ENCODE data around the gene ZMAT2.

The ZMAT2 gene

GRCh38 chr5:140671472-140672125 lies 28.6 kb upstream of the ZMAT2 start:
- POLR2A ChIA-PET = interaction anchor here (1.1 kb wide), 1 partner anchor 48 kb away, joined by 3 read pairs; no protein-coding TSS in a partner anchor
- TF ChIP-seq SP1 (IDR thresholded peaks at IDR 0.05) (no peak), ARNT (IDR thresholded peaks at IDR 0.05) (no peak), SUZ12 (IDR thresholded peaks at IDR 0.05) (no peak), TARDBP (IDR thresholded peaks at IDR 0.05) (no peak), PKNOX1 (IDR thresholded peaks at IDR 0.05) (no peak), CTBP1 (IDR thresholded peaks at IDR 0.05; ENCODE audit: borderline replicate concordance) (no peak), LEF1 (IDR thresholded peaks at IDR 0.05; ENCODE audit: borderline replicate concordance) (no peak), ZNF384 (IDR thresholded peaks at IDR 0.05) (no peak), HDGF (IDR thresholded peaks at IDR 0.05; ENCODE audit: borderline replicate concordance) (no peak), BHLHE40 (IDR thresholded peaks at IDR 0.05; ENCODE audit: borderline replicate concordance) (no peak), NFRKB (IDR thresholded peaks at IDR 0.05) (no peak), FOXM1 (IDR thresholded peaks at IDR 0.05; ENCODE audit: borderline replicate concordance) (no peak), ELF4 (IDR thresholded peaks at IDR 0.05) (no peak), L3MBTL2 (conservative IDR thresholded peaks at IDR 0.05) (no peak), FOXK2 (IDR thresholded peaks at IDR 0.05) (no peak), FOXA1 (IDR thresholded peaks at IDR 0.05) (no peak)
- no peak for DNase-seq (ENCODE audit: extremely low spot score)
- CTCF ChIA-PET = no interaction called here

GRCh38 chr5:140672455-140673186 lies 27.6 kb upstream of the ZMAT2 start:
- DNase-seq (ENCODE audit: extremely low spot score) = no peak
- TF ChIP-seq CTBP1 (IDR thresholded peaks at IDR 0.05; ENCODE audit: borderline replicate concordance) (no peak), LEF1 (IDR thresholded peaks at IDR 0.05; ENCODE audit: borderline replicate concordance) (no peak), FOXM1 (IDR thresholded peaks at IDR 0.05; ENCODE audit: borderline replicate concordance) (no peak), FOXA1 (IDR thresholded peaks at IDR 0.05) (no peak), L3MBTL2 (conservative IDR thresholded peaks at IDR 0.05) (no peak), ZNF384 (IDR thresholded peaks at IDR 0.05) (no peak), FOXK2 (IDR thresholded peaks at IDR 0.05) (no peak), ELF4 (IDR thresholded peaks at IDR 0.05) (no peak), BHLHE40 (IDR thresholded peaks at IDR 0.05; ENCODE audit: borderline replicate concordance) (no peak), SUZ12 (IDR thresholded peaks at IDR 0.05) (no peak), TARDBP (IDR thresholded peaks at IDR 0.05) (no peak), HDGF (IDR thresholded peaks at IDR 0.05; ENCODE audit: borderline replicate concordance) (no peak), ARNT (IDR thresholded peaks at IDR 0.05) (no peak), SP1 (IDR thresholded peaks at IDR 0.05) (no peak), PKNOX1 (IDR thresholded peaks at IDR 0.05) (no peak), NFRKB (IDR thresholded peaks at IDR 0.05) (no peak)
- ChIA-PET CTCF (no interaction called here), POLR2A (interaction anchor here (1.1 to 1.5 kb wide), 2 partner anchors 18 to 47 kb away, joined by 3 to 6 read pairs; partner anchors contain the start of genes HARS1 and HARS2)

- DNase-seq (ENCODE audit: extremely low spot score) = no peak
- POLR2A ChIA-PET = interaction anchor here (1.1 to 1.5 kb wide), 2 partner anchors 18 to 1296 kb away, joined by 3 to 6 read pairs; partner anchors contain the start of genes HARS1, HARS2 and RNF14
- CTCF ChIA-PET = no interaction called here
- TF ChIP-seq PKNOX1 (IDR thresholded peaks at IDR 0.05) (no peak), FOXM1 (IDR thresholded peaks at IDR 0.05; ENCODE audit: borderline replicate concordance) (no peak)
Measured at GRCh38 chr5:140673187-140673976, 26.9 kb upstream of the ZMAT2 start, which contains the start of gene DND1. TSS of gene DND1 (minus strand) at chr5:140673576. CDS start at chr5:140673542, 34 bp downstream.

GRCh38 chr5:140674211-140674610 lies 26.0 kb upstream of the ZMAT2 start:
- no peak for DNase-seq (ENCODE audit: extremely low spot score)
- POLR2A ChIA-PET = interaction anchor here (1.1 to 1.6 kb wide), 4 partner anchors 10 to 1295 kb away, joined by 3 to 13 read pairs (median 7); partner anchors contain the start of genes HARS1, HARS2, IK and NDUFA2
- TF ChIP-seq ELF4 (IDR thresholded peaks at IDR 0.05) (no peak), TARDBP (IDR thresholded peaks at IDR 0.05) (no peak), HDGF (IDR thresholded peaks at IDR 0.05; ENCODE audit: borderline replicate concordance) (no peak), CTBP1 (IDR thresholded peaks at IDR 0.05; ENCODE audit: borderline replicate concordance) (no peak), ZNF384 (IDR thresholded peaks at IDR 0.05) (no peak), FOXM1 (IDR thresholded peaks at IDR 0.05; ENCODE audit: borderline replicate concordance) (no peak)
- CTCF ChIA-PET = interaction anchor here (1.5 kb wide), 1 partner anchor 17 kb away, joined by 7 read pairs; the partner anchor contains the start of genes HARS1 and HARS2

GRCh38 chr5:140674629-140675028 lies 25.6 kb upstream of the ZMAT2 start:
- ChIA-PET POLR2A (interaction anchor here (0.9 to 1.6 kb wide), 5 partner anchors 11 to 1294 kb away, joined by 3 to 13 read pairs (median 6); partner anchors contain the start of genes HARS1, HARS2, IK and NDUFA2), CTCF (interaction anchor here (1.5 kb wide), 1 partner anchor 16 kb away, joined by 7 read pairs; the partner anchor contains the start of genes HARS1 and HARS2)
- no peak for TF ChIP-seq ZNF384 (IDR thresholded peaks at IDR 0.05)
- TF ChIP-seq ELF4 (IDR thresholded peaks at IDR 0.05) = no peak
- no peak for TF ChIP-seq FOXM1 (IDR thresholded peaks at IDR 0.05; ENCODE audit: borderline replicate concordance)
- TF ChIP-seq L3MBTL2 (conservative IDR thresholded peaks at IDR 0.05) = no peak
- no peak for TF ChIP-seq NFRKB (IDR thresholded peaks at IDR 0.05)
- TF ChIP-seq SUZ12 (IDR thresholded peaks at IDR 0.05) = no peak
- no peak for TF ChIP-seq FOXA1 (IDR thresholded peaks at IDR 0.05)
- no peak for DNase-seq (ENCODE audit: extremely low spot score)
